SK-N-SH treated with all-trans-retinoic acid at 6 μM for 48 hours (cell line): ENCODE results near the gene PTPRD.

ENCODE experiments used
- ARNTL ChIP-seq: fragments of 450-650 bp; formaldehyde crosslinking; IDR thresholded peaks from 2 replicates; pipeline ENCODE4 v1.5.0; 2020; ENCODE audit warnings: low read depth, mild to moderate bottlenecking, moderate library complexity, borderline replicate concordance
- BACH2 ChIP-seq: fragments of 250-450 bp; sonication (Bioruptor Pico); IDR thresholded peaks from 2 replicates; pipeline ENCODE4 v1.9.0; 2021; ENCODE audit warnings: mild to moderate bottlenecking, borderline replicate concordance
- CREB5 ChIP-seq: fragments of 250-450 bp; sonication (Bioruptor Pico); IDR thresholded peaks from 2 replicates; pipeline ENCODE4 v1.5.1; 2020; ENCODE audit warnings: low read depth, mild to moderate bottlenecking, moderate library complexity
- PATZ1 ChIP-seq: fragments of 250-450 bp; sonication (Bioruptor Pico); IDR thresholded peaks from 2 replicates; pipeline ENCODE4 v1.8.0; 2020; ENCODE audit warnings: mild to moderate bottlenecking, moderate library complexity, borderline replicate concordance
- ZC3H10 ChIP-seq: fragments of 250-450 bp; sonication (Bioruptor Pico); IDR thresholded peaks from 2 replicates; pipeline ENCODE4 v1.5.1; 2021; ENCODE audit warnings: mild to moderate bottlenecking, moderate library complexity
- ZFP30 ChIP-seq: fragments of 450-650 bp; formaldehyde crosslinking; IDR thresholded peaks from 2 replicates; pipeline ENCODE4 v1.5.0; 2022; ENCODE audit warnings: mild to moderate bottlenecking, moderate library complexity

GRCh38 chr9:8766096-8766495, 1846.7 kb downstream of the PTPRD start:
- TF ChIP-seq CREB5 (CRISPR knock-in tag) (no peak), BACH2 (CRISPR knock-in tag) (no peak), ARNTL (CRISPR knock-in tag) (no peak), ZC3H10 (CRISPR knock-in tag) (no peak), ZFP30 (CRISPR knock-in tag) (no peak), PATZ1 (CRISPR knock-in tag) (no peak)
